Measurements from ENCODE around the gene ZBTB7A.

The ZBTB7A gene

GRCh38 chr19:4068047-4068966 is 1.6 kb upstream of the ZBTB7A start:
- Histone ChIP-seq H3K36me3 (ENCODE audit: control insufficient read depth in 2 of 2, insufficient read depth in 1 of 2, low read length in 2 of 2) (peaks cover 0 to 3% of the 10 kb centered on the region in 2 experiments; a peak in 1 of 3 replicates), H3K4me1 (ENCODE audit: control insufficient read depth, insufficient read depth, low read length) (no peaks in the 10 kb centered on the region; the same call in 1 of the 2 replicates), H3K4me3 (ENCODE audit: low read depth, low read length) (no peak overlapping the region), H3K27ac (ENCODE audit: extremely low read depth, low read depth, low read length) (no peak overlapping the region), H3K9me3 (ENCODE audit: control insufficient read depth, insufficient read depth, low read depth, low read length) (no peaks in the 10 kb centered on the region)
- TF ChIP-seq KLF17 (tag by site-specific recombination; IDR thresholded peaks at IDR 0.05) (no peak), ZEB2 (tag by site-specific recombination; IDR thresholded peaks at IDR 0.05) (peak; percentile 52; the same call in 1 of the 2 replicates), HOXA7 (CRISPR knock-in tag; IDR thresholded peaks at IDR 0.05; ENCODE audit: borderline replicate concordance) (no peak), IKZF3 (tag by site-specific recombination; IDR thresholded peaks at IDR 0.05) (peak; percentile 66), ZNF140 (tag by site-specific recombination; IDR thresholded peaks at IDR 0.05) (no peak), ZBTB17 (tag by site-specific recombination; IDR thresholded peaks at IDR 0.05) (peak; percentile 48), ZNF76 (tag by site-specific recombination; IDR thresholded peaks at IDR 0.05; ENCODE audit: borderline replicate concordance, low read depth) (peak; percentile 21; the same call in 1 of the 2 replicates), ZNF335 (tag by site-specific recombination; conservative IDR thresholded peaks at IDR 0.05) (peak; percentile 99), ZNF341 (tag by site-specific recombination; IDR thresholded peaks at IDR 0.05; ENCODE audit: low read depth) (peak; percentile 75), ZNF600 (tag by site-specific recombination; IDR thresholded peaks at IDR 0.05) (0 out of 2 replicates have a peak, but pooled peaks have one; percentile 21), ZBTB20 (tag by site-specific recombination; IDR thresholded peaks at IDR 0.05) (peak; percentile 58; the same call in 1 of the 2 replicates), GLIS1 (tag by site-specific recombination; IDR thresholded peaks at IDR 0.05) (peak; percentile 93)
- TF ChIP-seq, protein P1, sequence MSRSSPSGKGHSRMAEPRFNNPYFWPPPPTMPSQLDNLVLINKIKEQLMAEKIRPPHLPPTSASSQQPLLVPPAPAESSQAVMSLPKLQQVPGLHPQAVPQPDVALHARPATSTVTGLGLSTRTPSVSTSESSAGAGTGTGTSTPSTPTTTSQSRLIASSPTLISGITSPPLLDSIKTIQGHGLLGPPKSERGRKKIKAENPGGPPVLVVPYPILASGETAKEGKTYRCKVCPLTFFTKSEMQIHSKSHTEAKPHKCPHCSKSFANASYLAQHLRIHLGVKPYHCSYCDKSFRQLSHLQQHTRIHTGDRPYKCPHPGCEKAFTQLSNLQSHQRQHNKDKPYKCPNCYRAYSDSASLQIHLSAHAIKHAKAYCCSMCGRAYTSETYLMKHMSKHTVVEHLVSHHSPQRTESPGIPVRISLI (tag by site-specific recombination; IDR thresholded peaks at IDR 0.05), result peak; percentile 95
- TF ChIP-seq, protein P2, sequence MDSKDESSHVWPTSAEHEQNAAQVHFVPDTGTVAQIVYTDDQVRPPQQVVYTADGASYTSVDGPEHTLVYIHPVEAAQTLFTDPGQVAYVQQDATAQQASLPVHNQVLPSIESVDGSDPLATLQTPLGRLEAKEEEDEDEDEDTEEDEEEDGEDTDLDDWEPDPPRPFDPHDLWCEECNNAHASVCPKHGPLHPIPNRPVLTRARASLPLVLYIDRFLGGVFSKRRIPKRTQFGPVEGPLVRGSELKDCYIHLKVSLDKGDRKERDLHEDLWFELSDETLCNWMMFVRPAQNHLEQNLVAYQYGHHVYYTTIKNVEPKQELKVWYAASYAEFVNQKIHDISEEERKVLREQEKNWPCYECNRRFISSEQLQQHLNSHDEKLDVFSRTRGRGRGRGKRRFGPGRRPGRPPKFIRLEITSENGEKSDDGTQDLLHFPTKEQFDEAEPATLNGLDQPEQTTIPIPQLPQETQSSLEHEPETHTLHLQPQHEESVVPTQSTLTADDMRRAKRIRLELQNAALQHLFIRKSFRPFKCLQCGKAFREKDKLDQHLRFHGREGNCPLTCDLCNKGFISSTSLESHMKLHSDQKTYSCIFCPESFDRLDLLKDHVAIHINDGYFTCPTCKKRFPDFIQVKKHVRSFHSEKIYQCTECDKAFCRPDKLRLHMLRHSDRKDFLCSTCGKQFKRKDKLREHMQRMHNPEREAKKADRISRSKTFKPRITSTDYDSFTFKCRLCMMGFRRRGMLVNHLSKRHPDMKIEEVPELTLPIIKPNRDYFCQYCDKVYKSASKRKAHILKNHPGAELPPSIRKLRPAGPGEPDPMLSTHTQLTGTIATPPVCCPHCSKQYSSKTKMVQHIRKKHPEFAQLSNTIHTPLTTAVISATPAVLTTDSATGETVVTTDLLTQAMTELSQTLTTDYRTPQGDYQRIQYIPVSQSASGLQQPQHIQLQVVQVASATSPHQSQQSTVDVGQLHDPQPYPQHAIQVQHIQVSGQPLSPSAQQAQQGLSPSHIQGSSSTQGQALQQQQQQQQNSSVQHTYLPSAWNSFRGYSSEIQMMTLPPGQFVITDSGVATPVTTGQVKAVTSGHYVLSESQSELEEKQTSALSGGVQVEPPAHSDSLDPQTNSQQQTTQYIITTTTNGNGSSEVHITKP (tag by site-specific recombination; IDR thresholded peaks at IDR 0.05), result peak; percentile 90
- ChIA-PET POLR2A (no interaction called here), CTCF (interaction anchor here (0.6 kb wide), 1 partner anchor 576 kb away, joined by 4 read pairs; no protein-coding TSS in a partner anchor)

- Histone ChIP-seq H3K9me3 (ENCODE audit: control insufficient read depth, insufficient read depth, low read depth, low read length) (no peaks in the 10 kb centered on the region), H3K4me1 (ENCODE audit: control insufficient read depth, insufficient read depth, low read length) (peaks cover 2% of the 10 kb centered on the region; the same call in 1 of the 2 replicates), H3K4me3 (ENCODE audit: low read depth, low read length) (peak overlapping the region; percentile 70), H3K36me3 (ENCODE audit: control insufficient read depth in 2 of 2, insufficient read depth in 1 of 2, low read length in 2 of 2) (peaks cover 0 to 11% of the 10 kb centered on the region in 2 experiments; a peak in 1 of 3 replicates), H3K27ac (ENCODE audit: extremely low read depth, low read depth, low read length) (no peak overlapping the region; the same call in 1 of the 2 replicates)
- ChIA-PET CTCF (interaction anchor here (1.7 kb wide), 1 partner anchor 72 kb away, joined by 3 read pairs; no protein-coding TSS in a partner anchor), POLR2A (no interaction called here)
- no peak for TF ChIP-seq GFI1B (tag by site-specific recombination; IDR thresholded peaks at IDR 0.05)
- TF ChIP-seq ZNF660 (tag by site-specific recombination; IDR thresholded peaks at IDR 0.05), result no peak
- no peak for TF ChIP-seq KLF17 (tag by site-specific recombination; IDR thresholded peaks at IDR 0.05)
- TF ChIP-seq ZNF791 (tag by site-specific recombination; IDR thresholded peaks at IDR 0.05), result no peak
- no peak for TF ChIP-seq ZNF596 (tag by site-specific recombination; IDR thresholded peaks at IDR 0.05)
- no peak for TF ChIP-seq ZBTB17 (tag by site-specific recombination; IDR thresholded peaks at IDR 0.05)
- TF ChIP-seq, protein P3, sequence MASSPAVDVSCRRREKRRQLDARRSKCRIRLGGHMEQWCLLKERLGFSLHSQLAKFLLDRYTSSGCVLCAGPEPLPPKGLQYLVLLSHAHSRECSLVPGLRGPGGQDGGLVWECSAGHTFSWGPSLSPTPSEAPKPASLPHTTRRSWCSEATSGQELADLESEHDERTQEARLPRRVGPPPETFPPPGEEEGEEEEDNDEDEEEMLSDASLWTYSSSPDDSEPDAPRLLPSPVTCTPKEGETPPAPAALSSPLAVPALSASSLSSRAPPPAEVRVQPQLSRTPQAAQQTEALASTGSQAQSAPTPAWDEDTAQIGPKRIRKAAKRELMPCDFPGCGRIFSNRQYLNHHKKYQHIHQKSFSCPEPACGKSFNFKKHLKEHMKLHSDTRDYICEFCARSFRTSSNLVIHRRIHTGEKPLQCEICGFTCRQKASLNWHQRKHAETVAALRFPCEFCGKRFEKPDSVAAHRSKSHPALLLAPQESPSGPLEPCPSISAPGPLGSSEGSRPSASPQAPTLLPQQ (tag by site-specific recombination; IDR thresholded peaks at IDR 0.05), result no peak
- no peak for TF ChIP-seq ZNF416 (tag by site-specific recombination; IDR thresholded peaks at IDR 0.05)
Observed at GRCh38 chr19:4067396-4068046, 822 bp upstream of the ZBTB7A start.

All from HEK293 (cell line).